Measurements from ENCODE around the gene TLE3. TPM values are rescaled to one million over a fixed set of nuclear protein-coding genes. Genes with fewer than 3 reads are reported as not detected.

The TLE3 gene
- 14.4 to 24.7 TPM (median 16.7 TPM) in 5 replicates for total RNA-seq (2022; extraction: Qiagen RNA extraction; ENCODE audit: low read depth)

DNA sequence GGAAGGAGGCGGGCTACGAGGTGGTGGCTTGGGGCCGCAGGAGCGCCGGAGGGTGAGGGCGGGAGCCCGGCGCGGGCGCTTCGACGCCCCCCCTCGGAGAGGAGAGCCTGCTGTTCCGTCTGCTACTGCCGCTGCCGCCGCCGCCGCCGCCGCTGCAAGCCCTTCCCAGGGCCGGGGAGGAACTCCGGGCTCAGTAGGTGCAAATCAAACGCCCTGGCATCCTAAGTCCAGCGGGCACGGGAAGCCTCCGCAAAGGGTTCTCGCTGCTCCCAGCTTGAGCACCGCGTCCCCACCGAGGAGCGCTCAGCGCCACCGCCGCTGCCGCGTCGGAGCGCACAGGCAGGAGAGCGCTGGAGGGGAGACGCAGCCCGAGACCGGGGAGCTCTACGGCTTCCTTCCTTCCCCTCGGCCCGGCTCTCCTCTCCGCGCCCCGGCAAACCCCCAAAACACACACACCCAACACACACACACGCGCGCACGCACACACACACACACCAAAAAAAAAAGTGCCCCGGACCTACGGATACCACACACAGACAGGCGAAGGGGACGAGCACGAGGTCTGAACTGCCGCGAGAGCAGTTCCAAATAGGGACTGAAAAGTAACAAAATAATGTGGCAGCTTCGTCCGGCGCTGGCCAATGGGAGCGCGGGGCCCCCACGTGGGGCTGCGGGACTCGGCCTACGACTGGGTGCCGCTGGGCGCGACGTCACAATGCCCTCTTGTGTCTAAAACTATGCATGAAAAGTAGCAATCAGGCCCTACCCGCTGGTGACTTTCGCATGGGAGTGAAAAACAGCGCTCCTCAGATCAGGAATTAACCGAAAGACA, at the start of gene TLE3:
TLE3 (minus strand) TSS at position 597 of the 832 bp plus-strand sequence. CDS start 1,119 bp downstream, outside the sequence.

Measured in A549 treated with CpdA at 1 μM for 4 hours (cell line).